GM19438 (cell line): ENCODE measurements around the gene LEF1.
A peak's percentile ranks its signal among the peaks of the same experiment; 100 is the strongest.

ENCODE experiments used
- ATAC-seq: cut with Tn5 transposase; IDR thresholded peaks from one replicate; pipeline ENCODE4 v1.9.1; 2021; ENCODE audit warnings: low read depth; ENCODE audit not compliant: unreplicated experiment

LEF1 gene

DNA sequence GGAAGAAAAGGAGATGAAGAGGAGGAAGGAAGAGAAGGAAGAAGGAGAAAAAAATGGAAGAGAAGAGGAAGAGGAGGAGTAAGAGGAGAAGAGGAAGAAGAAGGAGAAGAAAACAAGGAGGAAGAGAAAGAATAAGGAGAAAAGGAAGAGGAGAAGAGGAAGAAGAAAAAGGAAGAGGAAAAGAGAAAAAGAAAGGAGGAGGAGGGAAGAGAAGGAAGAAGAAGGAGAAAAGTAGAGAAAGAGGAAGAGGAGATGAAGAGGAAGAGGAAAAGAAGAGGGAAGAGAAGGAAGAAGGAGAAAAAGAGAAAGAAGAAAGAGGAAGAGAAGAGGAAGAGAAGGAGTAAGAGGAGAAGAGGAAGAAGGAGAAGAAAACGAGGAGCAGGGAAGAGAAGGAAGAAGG is 11.8 kb upstream of the LEF1 start:
- no peak for ATAC-seq

DNA sequence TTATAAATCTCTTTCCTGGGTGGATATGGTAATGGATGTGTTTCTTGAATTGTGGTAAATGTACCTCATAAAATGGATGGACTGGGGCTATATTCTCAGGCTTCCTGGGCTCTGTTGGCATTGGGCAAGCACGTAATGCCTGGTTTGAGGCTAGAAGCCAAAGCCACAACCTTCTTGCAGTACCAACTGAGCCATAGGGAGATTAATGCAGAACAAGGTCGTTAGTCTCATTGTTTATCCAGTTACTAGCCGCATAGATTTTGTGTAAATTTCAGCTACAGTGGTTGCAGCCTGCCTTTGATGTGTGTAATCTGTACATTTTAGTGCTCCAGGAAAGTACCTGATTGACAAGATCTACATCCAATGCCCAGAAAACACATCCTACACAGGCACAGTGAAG is 7.2 kb upstream of the LEF1 start:
- no peak for ATAC-seq

DNA sequence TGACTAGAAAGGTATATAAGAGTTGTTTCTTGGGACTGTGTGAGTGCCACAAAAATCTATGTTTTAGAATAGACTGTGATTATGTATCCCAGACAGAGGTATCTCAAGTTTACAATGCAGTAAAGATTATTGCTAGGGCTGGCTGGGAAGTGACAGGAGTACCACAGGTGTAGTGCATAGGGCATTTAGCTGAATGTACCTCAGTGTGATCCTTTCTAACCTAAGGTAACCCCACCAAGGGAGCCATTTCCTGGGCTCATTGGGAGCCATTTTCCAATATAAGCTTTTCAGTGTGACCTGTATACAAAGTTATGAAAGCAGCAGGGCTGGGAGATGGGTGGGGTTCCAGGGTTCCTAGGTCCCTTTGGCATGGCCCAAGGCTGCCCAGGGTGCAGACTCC is 6.1 kb upstream of the LEF1 start:
- no peak for ATAC-seq

DNA sequence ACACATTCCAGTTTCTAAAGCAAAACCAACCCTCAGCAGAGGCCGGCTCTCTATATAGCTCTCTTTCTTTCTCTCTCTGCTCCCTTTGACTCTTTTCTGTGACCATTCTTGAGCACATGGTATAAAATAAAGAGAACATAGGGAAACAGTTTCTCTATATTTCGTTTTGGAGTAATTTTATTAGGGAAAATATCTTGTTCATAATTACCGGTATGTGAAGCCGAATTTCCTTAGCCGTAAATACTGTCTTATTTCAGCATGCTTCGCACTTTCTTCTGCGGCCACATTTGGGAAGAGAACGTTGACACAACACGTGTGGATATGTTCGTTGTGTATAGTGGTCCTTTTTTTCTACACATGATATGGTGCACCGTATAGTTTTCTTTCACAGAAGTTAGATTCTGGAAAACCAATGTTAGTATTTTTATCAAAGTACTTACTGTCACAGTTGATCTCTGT is 4.9 kb upstream of the LEF1 start:
- no peak for ATAC-seq

DNA sequence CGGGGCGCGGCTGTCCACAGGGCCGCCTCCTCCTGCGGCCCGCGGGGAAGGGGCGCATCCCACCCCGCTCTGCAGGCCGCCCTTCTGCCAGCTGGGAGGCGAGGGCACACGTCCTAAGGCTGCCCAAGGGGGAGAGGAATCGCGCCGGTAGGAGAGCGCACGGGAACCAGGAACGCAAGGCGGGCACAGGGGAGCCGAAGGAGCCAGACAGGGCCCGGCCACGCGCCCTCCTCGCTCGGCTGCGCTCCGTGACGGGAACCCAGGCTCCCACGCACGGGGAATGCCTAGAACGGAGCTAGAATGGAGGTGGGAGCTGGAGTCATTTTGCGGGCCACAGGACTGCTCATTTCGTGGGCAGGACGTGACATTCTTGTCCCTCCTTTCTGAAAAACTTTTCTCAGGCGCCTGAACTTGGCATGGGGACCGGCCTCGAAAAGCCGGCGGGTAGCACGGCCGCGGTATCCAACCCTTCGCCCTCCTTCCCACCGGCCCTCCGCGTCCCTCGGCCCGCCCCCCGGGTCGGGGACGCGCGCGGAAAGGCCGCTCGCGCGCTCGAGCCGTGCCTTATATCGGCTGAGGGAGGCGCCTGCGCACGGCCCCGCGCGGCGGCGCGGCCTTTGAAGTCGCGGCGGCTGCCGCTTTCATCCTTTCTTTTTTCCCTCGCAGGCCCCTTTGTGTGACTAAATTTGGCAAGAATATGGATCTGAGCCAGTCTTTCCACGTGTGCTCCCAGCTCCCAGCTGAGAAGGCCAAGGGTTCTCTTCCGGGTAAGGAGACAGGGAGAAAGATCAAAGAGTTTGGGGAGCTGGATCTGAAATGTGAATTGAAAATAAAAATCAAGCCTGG is 4.2 kb upstream of the LEF1 start:
- peak; percentile 44 for ATAC-seq

DNA sequence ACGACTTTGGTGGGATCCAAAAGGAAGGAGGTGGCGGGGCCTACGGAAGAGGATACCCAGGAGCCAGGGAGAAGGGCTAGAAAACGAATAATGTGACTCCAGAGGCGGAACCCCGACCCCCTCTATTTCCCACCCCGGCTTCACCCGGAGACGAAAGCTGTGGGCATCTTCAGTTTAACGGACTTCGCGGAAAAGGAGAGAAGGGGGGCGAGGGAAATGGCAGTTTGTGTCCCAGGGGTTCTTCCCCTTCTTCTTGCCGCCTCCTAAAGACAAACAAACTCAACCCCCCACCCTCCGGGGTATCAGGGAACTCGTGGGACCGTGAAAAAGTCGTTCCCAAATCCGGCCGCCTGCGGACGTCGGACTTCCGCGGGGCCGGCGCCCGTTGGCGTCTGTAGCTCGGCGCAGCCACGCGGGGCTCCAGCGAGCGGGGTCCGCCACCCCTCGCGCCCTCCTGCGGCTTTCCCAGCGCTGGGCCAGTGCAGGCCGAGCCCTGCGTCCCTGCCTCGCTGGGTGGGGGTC is 3.6 kb upstream of the LEF1 start:
- peak; percentile 36 for ATAC-seq

DNA sequence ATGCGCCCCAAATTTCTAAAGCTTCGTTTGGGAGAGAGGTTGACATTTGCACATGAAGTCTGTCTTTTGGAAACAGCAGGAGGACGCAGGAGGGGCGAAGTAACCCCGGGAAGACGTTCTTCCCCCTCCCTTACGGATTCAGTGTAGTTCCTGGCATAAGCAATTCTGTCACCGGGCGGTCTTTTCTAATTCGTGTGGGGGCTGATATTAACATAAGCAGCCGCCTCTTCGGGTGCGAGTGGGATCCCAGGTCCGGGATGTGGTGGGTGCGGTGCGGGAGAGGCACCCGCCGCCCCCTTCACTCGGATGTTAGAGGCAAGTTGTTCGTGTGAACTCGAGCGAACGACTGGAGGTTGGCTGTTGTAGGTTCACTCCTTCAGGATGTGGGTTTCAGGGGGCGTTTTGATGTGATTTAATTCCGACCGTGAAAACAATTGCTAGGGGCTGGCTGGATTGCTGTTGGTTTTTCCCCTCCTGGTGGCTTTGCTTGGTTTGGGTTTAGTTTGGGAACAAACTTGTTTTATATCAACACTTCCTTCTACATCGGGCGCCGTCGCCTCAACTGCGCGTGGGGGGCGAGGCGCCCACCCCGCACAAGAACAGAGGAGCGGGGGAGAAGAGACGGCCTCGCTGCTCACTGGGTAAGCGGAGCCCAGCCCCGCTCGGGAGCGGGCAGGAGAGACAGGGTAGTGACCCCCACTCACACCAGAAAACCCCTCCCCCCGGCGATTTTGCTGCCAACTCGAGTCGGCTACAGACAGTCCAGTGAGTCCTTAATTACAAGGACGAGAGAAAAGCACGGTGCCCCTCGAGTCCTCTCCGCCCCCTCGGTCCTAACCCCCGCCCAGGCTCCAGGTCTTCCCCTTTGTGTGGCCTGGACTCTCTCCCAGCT is 2.9 kb upstream of the LEF1 start:
- ATAC-seq = no peak

DNA sequence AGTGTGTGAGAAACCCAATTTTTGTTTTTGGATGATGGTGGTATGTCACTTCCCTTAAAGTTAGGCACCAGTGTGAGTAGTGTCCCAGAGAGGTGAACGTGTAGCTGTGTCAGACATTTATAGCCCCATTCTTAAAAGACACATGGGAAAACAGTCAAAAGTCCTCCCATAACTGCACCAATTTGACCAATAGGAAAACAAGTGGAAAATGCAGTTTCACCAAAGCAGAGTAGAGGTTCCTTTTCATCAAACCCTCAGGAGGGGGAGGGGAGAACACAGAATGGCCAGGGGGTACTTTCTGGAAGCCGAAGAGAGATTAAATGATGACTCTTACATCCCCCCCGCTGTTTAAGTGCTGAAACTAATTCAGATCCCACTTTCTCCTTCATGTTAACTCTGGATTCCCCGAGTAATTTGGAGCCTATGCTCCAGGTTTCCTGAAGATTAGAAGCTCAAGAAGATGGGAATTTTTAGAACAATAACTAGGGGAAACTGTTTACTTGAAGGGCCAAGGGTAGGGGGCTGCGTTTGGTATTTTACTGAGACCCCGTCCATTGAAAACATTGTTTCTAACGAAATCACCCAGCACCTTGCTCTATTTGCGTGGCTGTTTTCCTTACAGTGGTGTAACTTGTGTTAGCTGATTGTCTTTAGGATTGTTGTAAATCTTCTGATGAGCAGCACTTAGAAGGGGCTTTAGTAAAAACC is 2.1 kb upstream of the LEF1 start:
- no peak for ATAC-seq

DNA sequence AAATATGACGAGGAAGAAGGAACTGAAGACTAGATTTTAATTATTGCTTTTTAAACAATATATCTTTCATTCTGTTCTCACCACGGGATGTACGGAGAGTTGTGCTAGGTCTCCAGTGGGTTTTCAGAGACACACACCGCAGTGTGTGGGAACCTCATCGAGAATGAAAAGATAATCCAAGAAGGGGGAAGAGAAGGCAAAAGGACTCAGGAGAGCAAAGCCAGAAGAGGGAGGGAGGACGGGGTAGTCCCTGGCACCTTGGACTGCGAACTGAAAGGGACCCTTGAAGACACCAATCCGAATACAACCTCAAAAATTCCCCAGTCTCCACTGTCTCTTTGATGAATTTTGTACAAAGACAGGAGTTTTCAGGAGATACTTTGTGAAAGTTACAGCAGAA is 932 bp upstream of the LEF1 start:
- ATAC-seq = no peak

DNA sequence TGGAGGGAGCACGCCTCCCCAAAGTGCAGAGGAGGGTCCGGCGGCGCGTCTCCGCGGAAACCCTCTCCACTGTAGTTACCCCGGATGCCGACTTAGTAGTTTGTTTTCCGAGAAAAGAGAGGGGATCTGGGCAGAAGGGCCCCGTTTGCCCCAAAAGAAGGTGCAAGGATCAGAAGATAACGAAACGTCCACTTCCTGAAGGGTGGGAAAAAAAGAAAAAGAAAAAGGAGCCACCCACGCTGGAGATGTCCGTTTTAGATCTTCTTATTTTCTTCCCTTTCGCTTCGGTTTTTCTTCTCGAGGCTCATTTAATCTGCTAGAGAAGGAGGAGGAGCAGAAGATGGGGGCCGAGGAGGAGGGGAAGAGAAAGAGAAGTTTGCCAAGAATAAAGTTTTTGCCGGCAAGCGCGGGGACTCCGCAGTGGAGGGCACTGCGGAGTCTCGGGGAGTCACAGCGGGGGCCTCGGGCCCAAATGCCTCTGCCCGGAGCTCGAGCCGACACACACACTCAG is 517 bp downstream of the LEF1 start:
- ATAC-seq = no peak

DNA sequence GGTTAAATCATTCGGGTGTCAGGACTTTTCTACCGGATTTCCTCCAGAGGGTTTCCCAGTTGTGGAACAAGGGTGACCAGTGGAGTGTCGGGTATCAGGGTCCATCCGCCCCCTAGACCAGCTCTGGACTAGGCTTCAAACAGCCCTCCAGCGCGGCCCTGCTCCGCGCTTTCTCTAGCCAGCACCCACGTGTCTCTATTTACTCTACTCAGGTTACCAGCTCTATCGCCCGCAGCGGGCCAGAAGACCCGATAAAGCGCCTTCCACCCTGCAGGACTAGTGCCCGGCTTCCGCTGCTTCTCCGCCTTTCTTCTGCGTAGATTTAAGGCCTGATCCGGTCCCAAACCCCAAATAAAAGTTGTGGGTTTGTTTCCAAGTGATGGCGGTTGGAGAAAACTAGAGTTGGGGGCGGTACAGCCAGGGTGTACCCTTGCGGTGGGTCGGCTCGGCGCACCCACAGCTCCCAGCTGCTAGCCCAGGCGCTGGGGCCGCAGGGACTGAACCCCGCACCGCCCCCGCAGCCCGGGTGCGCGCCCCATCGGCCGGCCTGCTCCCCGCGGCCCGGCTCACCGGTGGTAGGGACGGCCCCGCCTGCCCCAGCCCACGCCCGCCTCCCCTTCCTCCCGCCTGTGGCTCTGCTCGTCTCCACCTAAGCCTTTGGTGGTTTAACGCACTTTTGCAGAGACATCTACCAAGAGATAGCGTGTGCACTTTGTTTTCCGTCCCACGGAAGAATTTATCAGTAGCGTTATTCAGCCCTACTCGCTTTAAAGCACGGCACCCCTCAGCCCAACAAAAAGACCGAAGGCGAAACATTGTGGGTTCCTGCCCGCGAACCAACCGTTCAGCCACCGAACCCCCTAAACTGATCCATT is 2.1 kb downstream of the LEF1 start:
- ATAC-seq = no peak

DNA sequence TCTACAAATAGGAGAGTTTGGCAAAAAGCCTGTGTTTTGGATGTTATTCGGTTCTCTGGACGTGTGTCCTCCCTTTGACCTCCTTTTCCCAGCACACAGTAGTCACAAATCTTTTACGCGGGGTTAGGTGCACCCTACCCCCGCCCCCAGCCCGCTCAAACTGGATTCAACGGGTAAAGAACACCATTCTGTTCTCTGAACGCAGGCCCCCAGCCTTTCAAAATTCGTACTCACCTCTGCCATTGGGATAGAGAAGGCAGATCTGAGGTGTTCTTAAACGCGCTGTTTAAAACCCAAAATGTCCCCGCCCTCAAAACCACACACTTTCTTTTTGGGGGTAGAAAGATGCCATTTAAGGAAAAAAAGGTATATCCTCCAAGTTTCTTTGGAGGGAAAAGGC is 2.7 kb downstream of the LEF1 start:
- no peak for ATAC-seq

DNA sequence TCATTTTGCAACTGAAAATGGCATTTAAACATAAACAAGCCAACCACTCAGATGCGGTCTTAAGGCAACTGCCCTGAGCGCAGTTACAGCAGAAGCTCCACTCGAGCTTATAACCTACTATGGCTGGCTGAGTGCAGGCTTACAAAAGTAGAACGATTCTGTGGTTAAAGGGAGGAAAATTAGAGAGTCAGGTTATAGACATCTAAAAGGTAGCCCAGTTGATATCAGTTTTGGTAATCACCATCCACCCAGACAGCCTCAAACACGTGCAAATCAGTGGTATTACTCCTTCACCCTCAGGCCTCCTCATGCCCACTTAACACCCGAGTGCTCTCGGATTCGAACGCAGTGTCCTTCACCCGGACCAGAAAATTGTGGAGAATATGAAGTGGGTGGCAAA is 3.1 kb downstream of the LEF1 start:
- ATAC-seq = no peak

DNA sequence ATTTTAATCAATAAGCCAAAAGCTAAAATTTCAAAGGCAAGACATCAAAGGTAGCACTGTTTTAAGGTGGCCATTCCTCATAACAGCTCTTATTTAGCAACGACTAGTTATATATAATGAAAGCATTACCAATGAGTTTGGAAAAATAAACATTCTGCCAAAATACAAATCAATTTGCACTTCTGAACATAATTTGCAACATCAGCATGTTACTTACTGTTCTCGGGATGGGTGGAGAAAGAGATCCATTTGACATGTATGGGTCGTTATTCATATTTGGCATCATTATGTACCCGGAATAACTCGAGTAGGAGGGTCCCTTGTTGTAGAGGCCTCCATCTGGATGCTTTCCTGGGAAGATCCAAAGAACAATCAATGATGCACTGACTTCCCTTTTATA is 5.4 kb downstream of the LEF1 start:
- no peak for ATAC-seq

DNA sequence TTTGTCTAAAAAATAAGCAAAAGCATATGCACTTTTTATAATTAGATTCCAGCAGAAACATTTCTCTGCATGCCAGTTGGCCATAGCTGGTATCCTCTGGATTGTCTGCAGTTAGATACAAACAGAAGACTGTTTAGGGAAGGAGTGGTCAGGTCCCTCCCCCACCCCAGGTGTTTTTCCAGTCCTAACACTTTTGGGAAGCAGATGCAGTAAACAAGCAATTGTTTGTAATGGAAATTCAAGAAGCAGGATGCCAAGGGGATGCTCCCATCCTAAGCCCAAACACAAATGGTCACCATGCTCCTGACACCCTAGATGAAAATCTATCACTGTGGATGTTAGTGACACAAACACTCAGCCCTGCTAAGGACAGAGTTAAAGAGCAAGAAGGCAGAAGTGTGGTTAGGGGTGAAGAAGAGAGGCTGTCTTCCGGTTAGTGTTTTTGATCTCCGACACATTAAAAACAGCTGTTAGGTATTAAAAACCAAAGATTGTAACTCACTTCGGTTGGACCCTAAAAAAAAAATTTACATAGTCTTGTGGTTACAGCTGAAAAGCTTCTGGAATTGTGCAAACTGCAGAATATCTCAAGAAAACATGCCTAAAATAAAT is 7.9 kb downstream of the LEF1 start:
- no peak for ATAC-seq

DNA sequence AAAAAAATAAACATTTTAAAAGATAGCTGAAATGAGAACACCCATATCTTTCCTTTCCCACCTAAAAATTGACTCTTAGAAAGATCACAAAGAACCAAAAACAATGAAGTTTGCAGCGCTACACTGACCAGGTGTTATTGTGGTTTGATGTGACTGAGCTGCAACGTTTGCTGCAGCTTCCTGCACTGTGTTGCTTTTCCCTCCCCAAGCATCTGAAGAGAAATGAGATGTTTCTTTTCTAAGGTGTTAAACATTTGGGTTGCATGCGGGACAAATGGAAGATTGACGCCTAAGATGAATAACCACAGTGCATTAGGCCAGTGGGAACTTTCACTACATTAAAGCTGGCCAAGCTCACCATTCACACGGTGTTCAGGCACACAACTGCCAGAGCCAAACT is 8.9 kb downstream of the LEF1 start:
- ATAC-seq = no peak

DNA sequence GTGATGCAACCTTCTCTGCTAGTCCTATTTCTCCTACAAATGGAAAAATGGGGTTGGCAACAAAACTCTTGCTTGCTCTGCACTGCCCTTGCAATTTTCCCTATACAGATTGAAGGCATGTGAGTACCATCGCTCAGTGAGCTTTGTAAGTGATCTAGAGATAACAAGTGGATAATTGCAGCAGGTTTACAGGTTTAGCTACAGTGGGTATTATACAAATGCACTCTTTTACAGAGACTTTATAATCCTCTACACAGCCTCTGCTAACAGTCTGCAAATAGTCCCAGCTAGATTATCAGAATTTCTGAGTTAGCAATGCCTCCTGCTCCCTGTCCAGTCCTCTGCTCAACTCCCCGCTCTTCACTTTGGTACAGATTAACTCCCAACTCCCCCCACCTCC is 11.1 kb downstream of the LEF1 start:
- no peak for ATAC-seq

DNA sequence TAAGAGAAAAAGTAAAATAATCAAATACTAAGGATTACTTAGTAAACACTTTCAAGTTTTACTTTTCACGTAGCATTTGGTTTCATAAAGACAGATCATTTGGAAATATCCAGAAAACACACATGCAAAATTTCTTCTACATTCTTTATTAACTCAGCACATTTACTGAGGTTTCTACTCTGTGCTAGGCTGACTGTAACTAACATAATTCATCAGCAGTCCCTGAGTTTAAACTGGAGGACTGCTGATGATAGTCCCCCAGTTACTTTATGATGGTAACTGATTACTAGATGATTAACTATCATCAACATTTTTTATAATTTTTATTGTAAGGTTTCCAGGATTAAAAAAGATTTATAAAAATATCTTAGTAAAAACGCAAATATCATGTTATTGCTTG is 12.3 kb downstream of the LEF1 start:
- no peak for ATAC-seq

DNA sequence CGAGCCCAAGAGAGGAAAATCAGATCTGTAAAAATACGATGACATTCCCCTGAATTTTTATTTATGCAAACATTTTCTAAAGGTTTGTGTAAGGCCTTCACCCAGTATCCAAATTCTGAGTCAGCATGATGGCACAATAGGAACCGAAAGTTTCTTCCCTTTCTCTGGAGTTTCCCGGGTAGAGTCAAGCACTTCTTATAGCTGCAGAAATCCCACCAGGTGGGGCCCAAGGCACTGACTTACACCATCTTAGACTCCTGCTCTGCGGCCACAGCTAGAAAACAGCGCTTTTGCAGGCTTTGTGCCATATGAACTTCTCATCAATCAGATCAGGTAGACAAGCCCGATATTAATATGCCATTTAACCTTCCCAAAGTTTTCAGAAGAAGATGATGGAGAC is 13.4 kb downstream of the LEF1 start:
- no peak for ATAC-seq
